Mucosa of descending colon (tissue), 3 donors: ENCODE data around the gene NIPAL3. TPM values are rescaled to one million over a fixed set of nuclear protein-coding genes. Genes with fewer than 3 reads are reported as not detected.

Source experiments
- ATAC-seq: fragments of 200-7000 bp; cut with Tn5 transposase; one replicate; pipeline ENCODE4 v1.9.1; 2020; ENCODE audit warnings: mild to moderate bottlenecking, moderate library complexity
- DNase-seq, 3 donors: peaks; one replicate each; pipeline ENCODE4 v3.0.0-alpha.2; 2020
- H3K36me3 ChIP-seq: fragments of 200-600 bp; one replicate; pipeline ENCODE4 v1.8.0; 2021; ENCODE audit warnings: low read depth, mild to moderate bottlenecking
- H3K4me1 ChIP-seq: fragments of 200-600 bp; one replicate; pipeline ENCODE4 v1.8.0; 2021; ENCODE audit warnings: low read depth, mild to moderate bottlenecking
- H3K4me3 ChIP-seq: fragments of 200-600 bp; one replicate; pipeline ENCODE4 v1.8.0; 2021; ENCODE audit warnings: mild to moderate bottlenecking
- H3K9me3 ChIP-seq: fragments of 200-600 bp; one replicate; pipeline ENCODE4 v1.8.0; 2021; ENCODE audit warnings: mild to moderate bottlenecking
- intact Hi-C, 2 donors: fragments of 100-400 bp; cut with DNase I in 1 of 2; cut with micrococcal nuclease in 1 of 2; formaldehyde crosslinking; loops; one replicate each; pipeline versions ENCODE4 v1.11.0 to v1.11.1; 2022; cut with DNase I, micrococcal nuclease
- total RNA-seq, 3 donors: library from RNA; stranded (reverse); fragmentation: NEBNext Ultra II Directional in 2 of 3; extraction: Animal tissue kit (Norgen Biotek cat#: 25700) in 2 of 3; gene quantifications; one replicate each; pipeline versions ENCODE4 v1.2.1 to v1.2.4, GENCODE V29; 2021 to 2023
- TF ChIP-seq, protein P1 (sequence below): fragments of 200-600 bp; IDR thresholded peaks from one replicate; pipeline ENCODE4 v1.8.0; 2022; ENCODE audit warnings: antibody characterized with exemption, mild to moderate bottlenecking
- donor health status: DM: no; HTN: no; CAD: no; lungs with moderate emphysema.
- donor health status: DM: no; HTN: no; CAD: no.
- donor health status: DM: no; HTN: yes; CAD: no.

Gene NIPAL3
- total RNA-seq, 3 donors from 2014 or later: 38.3 to 52.5 (median 40.7) TPM

DNA sequence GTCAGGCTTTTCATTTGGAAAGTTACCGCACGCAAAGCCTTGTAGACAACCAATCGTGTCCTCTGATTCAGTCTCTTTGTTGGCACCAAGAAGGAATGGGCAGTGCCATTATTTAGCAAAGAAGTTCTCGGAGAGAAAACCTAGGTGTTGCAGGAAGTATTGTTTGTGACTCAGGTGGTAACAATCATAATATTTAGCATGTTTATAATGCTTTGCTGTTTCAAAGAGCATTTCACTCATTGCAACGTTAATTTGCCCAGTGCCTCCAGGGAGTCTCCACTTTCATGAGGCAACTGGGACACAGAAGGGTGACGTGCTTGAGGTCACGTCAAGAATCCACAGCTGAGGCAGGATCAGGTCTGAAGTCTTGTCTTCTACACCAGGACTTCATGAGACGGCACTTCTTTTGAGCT is 33.4 kb upstream of the NIPAL3 start:
- intact Hi-C loops: no loop called here
- DNase-seq (no peak), ATAC-seq (peak; percentile 54)
- peaks cover 18% of the 10 kb centered on the region for H3K4me1 ChIP-seq
- no peak overlapping the region for H3K4me3 ChIP-seq
- no peaks in the 10 kb centered on the region for H3K9me3 ChIP-seq
- TF ChIP-seq, protein P1, sequence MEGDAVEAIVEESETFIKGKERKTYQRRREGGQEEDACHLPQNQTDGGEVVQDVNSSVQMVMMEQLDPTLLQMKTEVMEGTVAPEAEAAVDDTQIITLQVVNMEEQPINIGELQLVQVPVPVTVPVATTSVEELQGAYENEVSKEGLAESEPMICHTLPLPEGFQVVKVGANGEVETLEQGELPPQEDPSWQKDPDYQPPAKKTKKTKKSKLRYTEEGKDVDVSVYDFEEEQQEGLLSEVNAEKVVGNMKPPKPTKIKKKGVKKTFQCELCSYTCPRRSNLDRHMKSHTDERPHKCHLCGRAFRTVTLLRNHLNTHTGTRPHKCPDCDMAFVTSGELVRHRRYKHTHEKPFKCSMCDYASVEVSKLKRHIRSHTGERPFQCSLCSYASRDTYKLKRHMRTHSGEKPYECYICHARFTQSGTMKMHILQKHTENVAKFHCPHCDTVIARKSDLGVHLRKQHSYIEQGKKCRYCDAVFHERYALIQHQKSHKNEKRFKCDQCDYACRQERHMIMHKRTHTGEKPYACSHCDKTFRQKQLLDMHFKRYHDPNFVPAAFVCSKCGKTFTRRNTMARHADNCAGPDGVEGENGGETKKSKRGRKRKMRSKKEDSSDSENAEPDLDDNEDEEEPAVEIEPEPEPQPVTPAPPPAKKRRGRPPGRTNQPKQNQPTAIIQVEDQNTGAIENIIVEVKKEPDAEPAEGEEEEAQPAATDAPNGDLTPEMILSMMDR: no peak
- H3K36me3 ChIP-seq: no peaks in the 10 kb centered on the region

DNA sequence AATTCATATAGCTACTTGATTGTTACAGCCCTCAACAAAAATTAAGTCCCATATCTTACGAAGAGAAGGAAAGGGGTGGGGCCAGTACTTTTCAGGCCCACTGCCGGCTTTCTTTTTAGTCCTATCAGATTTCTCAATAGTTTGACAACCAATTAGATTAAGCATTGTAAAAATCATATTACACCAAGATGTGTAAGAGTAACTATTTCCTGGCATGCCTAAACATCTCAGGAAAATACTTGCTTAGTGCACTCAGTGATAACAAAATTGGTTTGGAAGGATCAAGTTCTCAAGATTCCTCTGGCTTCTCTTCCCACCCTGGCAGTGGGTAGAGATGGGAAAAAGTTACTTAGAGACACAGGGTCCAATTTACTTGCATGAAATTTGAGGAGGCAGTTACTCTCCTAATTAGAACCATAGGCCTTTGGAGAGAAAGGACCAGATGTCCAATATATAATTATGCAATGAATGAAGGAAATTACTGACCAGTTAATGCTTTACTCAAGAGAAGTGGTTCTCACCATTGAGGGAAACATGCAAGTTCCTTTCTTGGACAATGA is 32.1 kb upstream of the NIPAL3 start:
- TF ChIP-seq, protein P1: no peak
- H3K4me3 ChIP-seq: no peak overlapping the region
- peaks cover 18% of the 10 kb centered on the region for H3K4me1 ChIP-seq
- no peaks in the 10 kb centered on the region for H3K9me3 ChIP-seq
- intact Hi-C loops: no loop called here
- ATAC-seq (no peak), DNase-seq (no peak)
- no peaks in the 10 kb centered on the region for H3K36me3 ChIP-seq

DNA sequence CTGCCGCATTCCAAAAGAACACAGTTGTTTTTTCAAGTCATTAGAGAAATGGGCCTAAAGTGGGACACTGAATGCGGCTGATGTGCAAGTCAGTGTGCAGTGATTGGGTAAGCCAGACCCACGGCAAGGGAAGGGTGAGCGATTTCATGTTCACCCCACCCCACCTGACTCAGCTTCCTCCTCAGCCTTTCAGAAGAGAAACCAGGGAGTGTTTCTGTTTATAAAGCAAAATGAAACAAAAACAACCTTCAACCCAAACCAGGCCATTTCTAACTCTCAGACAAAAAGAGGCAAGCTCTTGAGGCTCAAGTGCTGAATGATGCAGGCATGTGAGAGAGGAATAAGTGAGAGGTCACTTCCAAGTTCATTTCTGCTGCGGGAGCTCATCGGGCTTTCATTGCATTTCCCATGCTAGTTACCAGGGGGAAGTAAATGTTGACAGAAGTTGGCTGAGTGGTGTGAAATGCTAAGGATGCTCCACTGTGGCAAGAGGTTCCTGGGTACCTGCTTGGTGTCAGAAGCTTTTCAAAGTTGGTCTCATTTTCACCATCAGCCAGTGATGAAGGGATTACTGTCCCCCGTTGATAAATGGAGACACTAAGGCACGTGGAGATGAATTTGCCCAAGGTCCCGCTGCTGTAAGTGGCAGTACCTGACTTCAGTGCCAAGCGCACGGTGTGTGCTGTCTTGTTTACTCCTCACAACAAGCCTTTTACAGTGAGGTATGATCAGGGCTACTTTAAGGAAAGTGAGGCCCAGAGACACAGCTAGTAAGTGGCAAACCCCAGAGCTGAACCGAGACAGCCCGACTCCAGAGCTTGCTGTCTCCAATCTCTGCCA is 31.1 kb upstream of the NIPAL3 start:
- no peak overlapping the region for H3K4me3 ChIP-seq
- TF ChIP-seq, protein P1: no peak
- H3K9me3 ChIP-seq: no peaks in the 10 kb centered on the region
- intact Hi-C loops: no loop called here
- H3K4me1 ChIP-seq: peaks cover 18% of the 10 kb centered on the region
- DNase-seq (no peak), ATAC-seq (peak; percentile 66)
- no peaks in the 10 kb centered on the region for H3K36me3 ChIP-seq

DNA sequence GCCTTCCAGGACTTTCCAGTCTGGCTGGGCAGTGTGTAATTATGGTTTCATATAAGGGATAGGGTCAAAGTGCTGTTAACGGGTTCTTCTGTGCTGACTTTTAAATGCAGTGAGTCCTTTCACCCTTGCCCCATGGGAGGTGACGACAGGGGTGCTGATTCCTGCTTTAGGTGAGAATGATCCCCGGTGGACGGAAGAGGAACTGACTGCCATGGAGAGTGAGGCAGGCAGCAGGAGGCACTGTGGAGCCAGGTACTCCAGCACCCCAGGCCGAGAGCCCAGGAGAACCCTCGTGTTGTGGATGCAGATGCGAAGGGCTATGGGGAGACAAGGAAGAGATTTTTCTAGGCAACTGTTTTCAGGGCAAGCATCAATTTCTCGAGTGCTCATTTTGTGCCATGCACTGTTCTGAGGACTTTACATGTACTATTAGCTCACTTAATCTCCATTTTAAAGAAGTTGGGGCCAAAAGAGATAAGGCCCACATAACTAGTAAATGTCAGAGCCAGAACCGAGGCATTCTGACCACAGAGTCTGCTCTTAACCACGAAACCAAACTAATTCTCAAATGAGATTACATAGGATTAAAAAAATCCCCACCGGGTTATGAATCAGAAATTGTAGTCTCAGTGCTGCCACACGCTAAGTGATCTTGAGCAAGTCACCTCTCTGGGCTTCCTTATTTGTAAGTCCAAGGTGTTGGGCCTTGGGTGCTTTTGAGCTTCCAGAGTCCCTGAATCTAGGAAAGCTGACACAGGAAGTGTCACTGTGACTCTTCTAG is 30.3 kb upstream of the NIPAL3 start:
- Histone ChIP-seq H3K36me3 (no peaks in the 10 kb centered on the region), H3K4me1 (peaks cover 18% of the 10 kb centered on the region), H3K4me3 (no peak overlapping the region), H3K9me3 (no peaks in the 10 kb centered on the region)
- DNase-seq (no peak), ATAC-seq (peak; percentile 57)
- intact Hi-C loops: no loop called here
- TF ChIP-seq, protein P1: no peak

DNA sequence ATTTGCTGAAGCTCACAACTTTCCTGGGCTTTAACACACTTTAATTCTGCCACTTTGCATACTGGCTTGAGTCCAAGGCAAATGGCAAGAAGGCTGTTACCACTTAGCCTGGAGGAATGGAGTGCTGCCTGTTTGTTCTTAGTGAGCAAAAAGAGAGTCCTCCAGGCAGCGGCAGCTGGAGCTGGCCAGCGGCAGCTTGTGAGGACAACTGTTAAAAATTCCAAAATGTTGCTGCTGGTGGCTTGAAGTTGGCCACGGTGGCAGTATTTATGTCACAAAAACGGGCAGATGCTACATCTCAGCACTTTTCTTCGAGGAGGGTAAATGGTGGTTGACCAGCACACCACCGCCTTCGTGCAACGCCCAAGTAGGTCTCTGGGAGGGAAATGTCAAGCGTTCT is 29.4 kb upstream of the NIPAL3 start:
- H3K36me3 ChIP-seq: no peaks in the 10 kb centered on the region
- ATAC-seq: no peak

More for the DNA sequence above, 29.4 kb upstream of the NIPAL3 start:
- Histone ChIP-seq H3K4me1 (peaks cover 13% of the 10 kb centered on the region), H3K9me3 (no peaks in the 10 kb centered on the region), H3K4me3 (no peak overlapping the region)
- DNase-seq: no peak
- intact Hi-C loops: no loop called here
- TF ChIP-seq, protein P1: no peak
